LNCaP clone FGC (cell line): ENCODE measurements around the gene SLC1A3.

Experiments used
- DNase-seq: peaks from one replicate; pipeline ENCODE4 v3.0.0-alpha.2; 2011; ENCODE audit warnings: low read depth
- H3K4me3 ChIP-seq: 2 replicates; pipeline ENCODE4 v1.5.1; 2011; ENCODE audit warnings: mild to moderate bottlenecking, low read depth, low read length, control low read depth
- CTCF ChIP-seq: IDR thresholded peaks from 2 replicates; pipeline ENCODE4 v1.5.1; 2012; ENCODE audit warnings: mild to moderate bottlenecking; ENCODE audit not compliant: control insufficient read depth, insufficient read depth; ENCODE audit errors: extremely low read depth

Gene SLC1A3

GRCh38 chr5:36619012-36619635, 12.7 kb downstream of the SLC1A3 start:
- no peak overlapping the region for H3K4me3 ChIP-seq
- no peak for DNase-seq
- no peak for TF ChIP-seq CTCF

- H3K4me3 ChIP-seq, result no peak overlapping the region
- no peak for TF ChIP-seq CTCF
- DNase-seq, result no peak
Observed at GRCh38 chr5:36621985-36622384, 15.6 kb downstream of the SLC1A3 start.

- no peak for DNase-seq
- no peak overlapping the region for H3K4me3 ChIP-seq
- TF ChIP-seq CTCF, result no peak
Observed at GRCh38 chr5:36623832-36624231, 17.4 kb downstream of the SLC1A3 start.

- no peak for TF ChIP-seq CTCF
- no peak for DNase-seq
- no peak overlapping the region for H3K4me3 ChIP-seq
Observed at GRCh38 chr5:36624277-36624676, 17.9 kb downstream of the SLC1A3 start.

- TF ChIP-seq CTCF, result no peak
- no peak overlapping the region for H3K4me3 ChIP-seq
- DNase-seq, result no peak
Observed at GRCh38 chr5:36628695-36629094, 22.3 kb downstream of the SLC1A3 start.

- no peak for DNase-seq
- no peak for TF ChIP-seq CTCF
- no peak overlapping the region for H3K4me3 ChIP-seq
Observed at GRCh38 chr5:36629729-36630128, 23.3 kb downstream of the SLC1A3 start.
